GM18868 (cell line): ENCODE measurements around the gene CAMK1D.

Experiments
- ATAC-seq: cut with Tn5 transposase; IDR thresholded peaks from one replicate; pipeline ENCODE4 v1.9.1; 2021; ENCODE audit warnings: mild to moderate bottlenecking, moderate library complexity; ENCODE audit not compliant: unreplicated experiment

Gene CAMK1D

DNA sequence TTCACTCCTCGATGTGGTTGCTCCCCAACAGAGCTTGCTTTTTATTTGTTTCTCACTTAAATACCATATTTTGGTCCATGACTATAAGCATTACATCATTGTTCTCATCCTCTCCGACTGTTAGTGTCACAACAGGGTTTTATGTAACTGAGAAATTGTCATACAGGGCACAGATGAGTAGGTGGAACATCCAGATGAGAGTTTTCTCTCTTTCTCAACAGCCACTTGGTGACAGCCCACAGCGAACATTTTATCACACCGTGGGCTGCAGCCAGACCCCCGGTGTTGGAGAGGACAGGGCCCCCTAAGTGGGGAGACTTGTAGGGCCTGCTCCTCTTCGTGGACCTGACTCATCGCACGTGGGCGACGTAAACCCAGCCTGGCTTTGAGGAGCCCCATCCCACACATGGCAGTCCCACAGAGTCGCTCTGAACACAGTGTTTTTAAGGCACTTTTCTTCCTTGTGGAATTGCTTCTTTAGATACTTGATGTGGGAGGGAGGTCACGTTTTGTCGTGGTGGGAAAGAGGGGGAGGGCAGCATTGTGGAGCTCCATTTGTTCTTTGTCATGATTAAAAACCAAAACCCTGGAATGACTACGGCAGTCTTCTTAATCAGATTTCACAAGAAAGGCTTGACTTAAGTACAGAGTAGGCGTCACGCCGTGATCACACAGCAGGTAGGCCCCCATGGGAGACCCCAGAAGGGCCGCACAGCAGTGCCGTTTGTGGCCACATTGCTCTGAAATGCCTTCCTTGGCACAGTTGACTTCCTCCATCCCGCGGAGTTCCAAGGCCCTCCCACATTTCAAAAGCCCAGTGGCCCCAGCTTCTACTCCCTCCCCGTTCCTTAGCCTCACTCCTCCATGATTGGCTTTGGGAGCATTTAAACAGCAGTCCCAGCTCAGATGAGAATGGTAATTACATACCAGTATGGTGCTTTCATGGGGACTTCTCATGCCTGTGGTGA lies 431.6 kb downstream of the CAMK1D start:
- no peak for ATAC-seq

DNA sequence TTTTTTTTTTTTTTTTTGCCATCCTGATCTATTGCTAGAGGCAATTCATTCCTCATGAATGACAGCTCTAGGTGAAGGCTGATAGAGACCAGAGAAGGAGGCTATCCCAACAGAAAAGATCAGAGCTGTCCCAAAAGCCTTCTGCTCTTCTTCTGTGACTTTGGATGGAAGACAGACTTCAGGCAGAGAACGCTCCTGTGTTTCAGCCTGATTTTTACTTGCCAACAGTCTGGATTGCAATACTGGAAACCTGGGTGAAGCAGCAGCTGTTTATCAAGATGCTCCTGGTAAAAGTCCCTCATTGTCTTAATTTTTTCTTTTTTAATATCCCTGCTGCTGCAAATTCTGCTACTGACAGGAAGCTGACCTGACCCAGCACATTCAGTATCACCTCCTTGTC lies 432.6 kb downstream of the CAMK1D start:
- no peak for ATAC-seq

DNA sequence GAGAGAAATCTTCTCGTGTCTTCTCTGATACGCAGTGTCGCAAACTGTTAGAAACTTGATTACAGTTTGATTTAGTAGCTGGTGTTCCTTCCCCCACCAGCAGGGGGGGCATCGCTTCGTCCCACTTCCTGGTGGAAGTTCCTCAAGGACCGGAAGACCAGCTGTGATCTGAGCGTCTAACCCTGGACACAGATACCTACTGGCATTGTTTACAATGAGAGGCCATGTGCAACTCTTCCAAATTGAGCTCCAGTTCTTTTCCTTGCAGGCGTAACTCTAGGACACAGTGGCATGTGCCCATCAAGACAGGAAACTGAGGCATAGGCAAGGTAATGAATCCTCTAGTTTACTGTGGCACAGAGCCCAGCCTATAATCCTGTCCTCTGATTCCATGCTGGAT lies 433.2 kb downstream of the CAMK1D start:
- ATAC-seq: no peak

DNA sequence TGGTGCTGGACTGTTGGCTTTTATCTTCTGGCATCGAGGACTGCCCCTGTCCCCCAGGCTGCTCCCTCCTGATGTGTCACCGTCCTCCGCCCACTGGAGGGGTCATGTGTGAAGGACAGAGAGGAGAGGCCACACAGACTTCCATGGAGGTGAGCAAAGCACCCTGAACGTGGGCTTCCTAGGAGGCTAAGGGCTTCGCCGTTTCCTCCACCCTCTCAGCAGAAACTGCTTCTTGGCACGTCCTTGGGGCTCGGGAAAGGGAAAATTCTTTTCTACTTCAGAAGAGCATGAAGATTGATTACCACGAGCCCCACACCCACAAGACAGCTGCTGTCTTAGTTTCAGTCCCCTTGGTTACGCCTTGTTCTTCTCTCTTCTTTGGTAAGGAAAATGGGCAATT lies 433.9 kb downstream of the CAMK1D start:
- ATAC-seq: no peak

DNA sequence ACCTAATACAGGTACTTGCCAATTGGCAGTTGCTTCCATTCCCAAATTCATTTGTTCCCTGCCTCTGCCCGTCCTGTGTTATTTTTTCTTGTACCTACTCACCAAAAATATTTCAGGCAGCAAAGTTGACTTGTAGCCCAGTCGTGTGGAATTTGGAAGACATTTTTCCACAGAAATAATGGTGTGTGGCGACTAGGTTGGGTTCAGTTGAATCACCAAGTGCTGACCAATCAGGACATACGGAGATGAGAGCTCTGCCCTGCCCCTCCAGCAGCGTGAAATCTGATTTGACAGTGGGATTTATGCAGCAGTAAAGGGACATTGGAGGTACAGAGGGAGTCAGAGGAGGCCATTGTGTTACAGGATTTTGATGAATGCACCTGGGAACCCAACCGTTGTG lies 435.3 kb downstream of the CAMK1D start:
- no peak for ATAC-seq

DNA sequence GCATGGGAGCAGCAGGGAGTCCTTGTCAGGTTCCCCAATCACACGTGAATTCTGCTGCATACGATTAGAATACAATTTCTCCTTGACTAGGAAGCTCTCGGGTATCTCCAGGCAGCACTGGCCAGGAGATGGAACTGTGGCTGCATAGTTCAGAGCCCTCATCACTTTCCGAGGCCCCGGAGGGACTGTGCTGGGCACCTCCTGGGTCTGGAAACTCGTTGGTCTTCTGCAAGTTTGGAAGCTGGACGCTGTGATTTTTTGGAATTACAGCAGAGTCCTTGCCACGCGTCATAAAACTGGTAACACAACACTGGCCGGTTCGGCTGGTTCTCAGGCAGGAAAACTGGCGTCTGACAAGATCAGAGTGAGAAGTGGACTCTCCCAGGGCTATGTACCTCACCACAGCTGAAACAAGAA lies 436.1 kb downstream of the CAMK1D start:
- no peak for ATAC-seq

DNA sequence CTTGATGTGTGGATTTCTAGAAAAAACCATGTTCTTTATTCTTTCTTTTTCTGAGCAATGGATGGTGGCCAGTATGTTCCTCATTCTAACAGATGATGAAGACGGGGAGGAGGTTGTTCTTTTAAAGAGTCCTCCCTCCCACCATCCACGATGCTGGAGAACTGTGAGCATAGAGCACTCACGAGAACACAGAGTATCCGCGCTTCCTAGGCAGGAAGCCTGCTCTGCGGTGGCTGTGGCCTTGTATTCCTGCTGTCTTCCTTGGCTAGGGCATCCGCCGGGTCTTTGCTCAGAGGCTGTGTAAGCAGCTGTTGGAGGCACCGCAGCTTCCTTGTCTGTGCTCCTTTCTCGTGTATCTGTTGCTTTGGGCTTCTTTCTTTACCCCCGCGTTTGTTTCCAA lies 437.9 kb downstream of the CAMK1D start:
- no peak for ATAC-seq

DNA sequence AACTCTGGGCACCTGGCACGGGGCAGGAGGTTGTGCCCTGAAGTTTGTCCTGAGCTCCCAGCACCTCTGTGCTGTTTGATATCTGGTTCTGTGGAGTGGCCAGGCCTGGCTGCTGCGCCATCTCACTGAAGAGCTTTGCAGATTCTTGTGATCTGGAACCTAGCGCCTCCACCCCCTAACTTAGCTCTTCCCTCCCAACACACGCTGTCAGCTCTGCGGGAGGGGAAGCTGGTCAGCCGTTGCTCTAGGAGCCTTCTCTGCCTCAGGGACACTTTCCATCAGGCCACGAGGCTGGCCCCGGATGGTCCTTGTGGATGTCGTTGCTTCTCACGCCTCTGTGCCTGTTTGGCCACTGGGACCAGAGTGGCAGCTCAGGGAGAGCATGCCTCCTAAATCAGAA lies 438.9 kb downstream of the CAMK1D start:
- ATAC-seq: no peak

DNA sequence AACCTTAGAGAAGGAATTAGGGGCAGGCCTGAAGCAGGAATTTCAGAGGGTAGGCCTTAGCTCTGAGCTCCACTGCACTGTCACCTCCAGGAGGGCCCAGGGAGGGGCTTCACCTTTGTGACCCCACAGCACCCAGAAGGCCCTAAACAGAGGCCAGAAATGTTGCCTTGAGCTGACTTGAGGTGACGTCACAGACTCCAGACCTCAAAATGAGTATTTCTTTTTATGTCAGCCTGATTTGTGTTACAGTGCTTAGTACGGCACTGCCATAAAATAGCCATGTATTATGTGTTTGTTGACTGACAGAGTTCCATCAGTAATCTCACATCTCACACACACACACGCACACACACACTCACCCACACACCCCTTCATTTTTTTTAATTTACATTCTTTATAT lies 440.9 kb downstream of the CAMK1D start:
- ATAC-seq: no peak

DNA sequence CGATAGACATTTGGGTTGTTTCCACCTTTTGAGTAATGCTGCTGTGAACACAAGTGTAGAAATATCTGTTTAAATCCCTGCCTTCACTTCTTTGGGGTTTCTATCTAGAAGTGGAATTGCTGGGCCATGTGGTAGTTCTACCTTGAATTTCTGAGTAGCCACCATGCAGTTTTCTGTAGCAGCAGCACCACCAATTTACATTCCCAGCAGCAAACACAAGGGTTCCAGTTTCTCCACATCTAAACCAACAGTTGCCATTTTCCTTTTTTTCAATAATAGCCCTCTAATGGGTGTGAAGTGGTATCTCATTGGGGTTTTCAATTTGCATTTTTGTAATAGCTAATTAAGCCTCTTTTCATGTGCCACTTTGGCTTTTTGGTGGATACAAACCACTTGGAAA lies 442.4 kb downstream of the CAMK1D start:
- ATAC-seq: no peak

DNA sequence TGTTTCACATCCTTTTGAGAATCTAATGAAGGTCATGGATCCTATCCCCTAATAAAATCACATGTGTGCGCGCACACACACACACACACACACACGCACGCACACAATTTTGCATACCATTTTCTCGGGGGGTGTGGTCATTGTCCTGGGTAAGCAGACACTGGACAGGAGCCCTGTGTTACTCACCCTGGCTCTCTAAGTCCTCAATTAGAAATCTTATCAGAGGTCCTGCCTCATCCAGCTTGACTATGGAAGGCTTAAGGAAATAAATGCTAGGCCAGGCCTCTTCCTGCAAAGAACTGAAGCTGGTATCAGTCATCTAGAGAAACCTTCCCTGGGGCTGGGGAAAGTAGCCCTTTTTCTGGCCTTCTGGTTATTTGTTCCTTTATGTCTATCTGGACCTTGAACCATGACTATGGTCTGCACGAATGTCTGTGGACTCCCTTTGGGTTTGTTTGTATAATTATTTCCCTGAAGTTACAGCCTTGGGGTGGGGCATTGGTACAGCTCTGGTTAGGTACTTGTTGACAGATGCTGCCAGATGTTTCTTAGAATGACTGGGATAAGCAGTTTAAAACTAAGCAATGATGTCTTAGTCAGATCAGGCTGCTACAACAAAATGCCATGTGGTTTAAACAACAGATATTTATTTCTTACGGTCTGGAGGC lies 443.7 kb downstream of the CAMK1D start:
- ATAC-seq: no peak

DNA sequence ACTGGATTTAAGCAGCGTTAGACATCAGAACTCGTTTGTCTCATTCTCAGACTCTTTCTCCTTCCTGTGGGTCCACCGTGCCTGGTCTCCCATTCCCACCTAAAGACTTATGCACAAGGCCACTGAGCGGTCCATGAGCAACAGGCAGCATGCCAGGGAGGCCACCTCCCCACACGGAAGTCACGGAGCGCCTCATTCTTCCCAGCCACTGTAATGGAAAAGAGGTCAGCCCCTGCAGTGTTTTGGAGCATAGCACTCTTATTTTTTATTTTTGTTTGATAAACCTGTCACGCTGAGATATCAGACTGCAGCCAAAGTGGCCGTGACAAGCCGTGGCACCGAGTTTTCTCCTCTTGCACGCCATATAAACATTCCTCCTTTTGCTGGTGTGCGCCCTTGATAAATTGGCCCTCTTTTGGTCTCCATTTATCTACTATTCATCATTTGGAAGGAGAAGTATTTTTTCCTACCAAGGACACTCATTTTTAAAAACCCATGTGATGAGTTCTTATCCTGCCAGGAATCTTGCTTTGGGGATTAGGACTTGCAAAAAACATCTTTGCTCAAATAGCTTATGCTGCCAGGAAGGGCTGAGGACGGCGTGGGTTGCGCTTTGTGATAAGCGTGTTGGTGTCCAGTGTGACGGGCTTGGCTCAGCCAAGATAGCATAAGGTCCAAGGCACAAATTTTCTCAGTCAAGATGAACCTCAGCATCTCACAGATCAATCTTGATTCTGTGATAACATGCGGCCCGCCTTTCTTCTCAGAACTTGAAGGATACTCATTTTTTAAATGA lies 446.2 kb downstream of the CAMK1D start:
- ATAC-seq: no peak

DNA sequence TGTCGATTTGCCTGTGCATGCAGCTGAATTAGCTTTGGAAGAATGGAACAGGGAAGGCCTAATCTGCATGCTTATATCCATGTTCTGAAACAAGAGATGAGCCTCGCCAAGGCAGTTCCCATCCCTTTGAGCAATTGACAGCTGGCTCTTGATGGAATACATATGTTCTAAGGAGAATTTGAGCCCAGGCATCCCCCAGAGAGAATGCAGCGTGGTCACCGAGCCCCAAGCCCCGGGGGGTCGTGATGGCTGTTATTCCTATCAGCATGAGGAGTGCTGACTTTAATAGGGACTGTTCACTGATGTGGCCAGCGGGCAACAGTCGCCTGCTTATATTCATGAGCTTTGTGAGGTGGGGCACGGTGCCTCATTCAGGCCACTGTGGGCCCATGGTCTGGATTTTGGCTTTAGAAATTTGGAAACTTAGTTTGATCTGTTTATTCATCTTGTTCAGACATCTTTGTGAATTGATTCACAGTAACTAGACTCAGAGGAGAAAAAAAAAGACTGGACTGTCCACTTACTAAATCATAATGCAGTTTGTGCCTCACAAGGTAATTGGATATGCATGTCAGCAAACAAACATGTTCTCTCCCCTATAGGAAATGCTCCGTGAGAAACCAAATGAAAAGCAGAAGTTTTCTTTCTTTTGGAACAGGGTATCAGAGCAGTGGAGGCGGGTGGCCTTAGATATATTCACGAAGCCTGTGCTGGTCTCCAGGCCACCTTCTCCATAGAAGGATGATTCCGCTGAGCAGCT lies 447.2 kb downstream of the CAMK1D start:
- no peak for ATAC-seq

DNA sequence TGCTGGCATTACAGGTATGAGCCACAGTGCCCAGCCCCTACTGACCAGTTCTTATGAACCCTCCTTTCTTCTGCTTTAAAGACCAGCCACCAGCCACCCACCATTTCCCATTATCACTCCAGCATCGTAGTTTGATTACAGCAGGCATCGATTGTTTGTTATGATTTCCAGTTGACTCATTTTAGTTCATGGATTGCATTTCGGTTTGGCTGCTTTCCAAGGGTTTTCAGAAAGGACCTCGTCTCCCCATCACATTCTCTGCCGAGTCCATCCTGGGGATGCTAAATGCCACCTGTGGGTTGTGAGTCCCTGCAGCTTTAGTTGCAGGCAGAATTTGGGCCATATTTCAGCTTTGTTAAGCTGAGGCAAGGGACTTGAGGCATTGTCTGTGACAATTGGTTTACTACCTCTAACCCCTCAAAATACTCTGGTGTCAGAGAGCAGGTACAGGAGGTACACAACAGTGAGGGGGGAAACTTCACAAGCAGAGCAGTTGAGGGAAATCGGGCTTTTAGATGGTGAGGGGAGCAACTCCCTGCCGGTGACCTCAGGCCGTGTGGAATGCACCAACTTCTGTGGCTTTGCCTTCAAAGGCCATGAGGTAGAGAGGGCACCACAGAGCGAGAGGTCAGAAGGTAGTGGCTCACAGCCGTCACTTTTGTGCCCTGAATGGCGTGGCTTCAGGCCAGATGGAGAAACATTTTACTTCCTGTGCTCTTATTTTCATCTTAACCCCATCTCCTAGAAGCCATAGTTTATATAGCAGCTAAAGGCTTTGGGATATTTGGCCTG lies 448.3 kb downstream of the CAMK1D start:
- ATAC-seq: no peak

DNA sequence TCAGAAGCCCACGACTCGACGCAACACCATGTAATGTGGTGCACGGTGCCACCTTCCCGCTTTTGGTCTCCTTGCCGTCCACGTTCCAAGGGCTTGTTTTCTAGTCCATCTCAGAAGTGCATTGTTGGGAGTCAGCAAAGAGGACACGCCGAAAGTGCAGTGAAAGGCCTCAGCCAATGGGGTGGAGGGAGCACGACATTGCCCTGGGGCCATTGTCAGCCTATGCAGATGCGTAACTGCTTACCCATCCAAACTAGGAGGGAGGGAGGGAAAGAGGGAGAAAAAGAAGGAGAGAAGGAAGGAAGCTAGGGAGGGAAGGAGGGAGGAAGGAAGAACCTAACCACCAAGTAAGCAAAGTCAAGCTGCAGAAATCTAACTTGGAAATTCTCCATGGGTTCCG lies 449.8 kb downstream of the CAMK1D start:
- ATAC-seq: no peak

DNA sequence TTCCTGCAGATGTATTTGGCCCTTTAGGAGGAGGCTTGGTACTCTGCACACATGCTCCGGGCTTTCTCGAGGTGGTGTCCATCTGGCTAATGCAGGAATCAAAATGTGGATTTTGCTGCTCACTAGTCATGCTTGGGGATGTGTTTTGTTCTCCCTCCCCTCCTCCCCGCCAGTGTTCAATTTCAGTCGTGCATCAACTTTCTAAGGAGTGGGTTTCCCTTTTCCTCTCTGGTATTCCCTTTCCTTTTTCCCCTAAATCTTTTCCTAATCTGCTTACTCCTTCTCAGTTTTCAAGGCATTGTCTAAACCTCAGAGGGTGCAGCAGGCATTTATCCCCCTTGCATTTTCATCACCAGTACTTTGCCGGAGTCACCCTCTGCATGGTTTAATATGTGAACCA lies 450.4 kb downstream of the CAMK1D start:
- ATAC-seq: no peak

DNA sequence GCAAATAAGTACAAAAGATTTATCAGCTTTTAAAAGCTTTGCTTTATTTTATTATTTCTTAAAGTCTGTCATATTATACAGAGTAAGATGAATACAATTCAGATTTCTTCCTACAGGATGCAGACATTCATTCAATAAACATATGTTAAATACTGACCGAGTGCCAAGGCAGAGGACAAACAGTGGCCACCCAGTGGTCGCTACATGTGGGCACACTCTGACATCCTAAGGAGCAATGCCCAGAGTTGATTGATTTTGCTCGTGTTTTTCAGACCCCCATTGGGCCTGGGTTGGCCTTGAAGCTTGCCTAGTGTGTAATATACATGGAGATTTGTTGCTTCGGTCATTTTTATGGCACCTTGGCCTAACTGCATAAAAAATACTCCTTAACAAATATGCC lies 451.0 kb downstream of the CAMK1D start:
- ATAC-seq: no peak

DNA sequence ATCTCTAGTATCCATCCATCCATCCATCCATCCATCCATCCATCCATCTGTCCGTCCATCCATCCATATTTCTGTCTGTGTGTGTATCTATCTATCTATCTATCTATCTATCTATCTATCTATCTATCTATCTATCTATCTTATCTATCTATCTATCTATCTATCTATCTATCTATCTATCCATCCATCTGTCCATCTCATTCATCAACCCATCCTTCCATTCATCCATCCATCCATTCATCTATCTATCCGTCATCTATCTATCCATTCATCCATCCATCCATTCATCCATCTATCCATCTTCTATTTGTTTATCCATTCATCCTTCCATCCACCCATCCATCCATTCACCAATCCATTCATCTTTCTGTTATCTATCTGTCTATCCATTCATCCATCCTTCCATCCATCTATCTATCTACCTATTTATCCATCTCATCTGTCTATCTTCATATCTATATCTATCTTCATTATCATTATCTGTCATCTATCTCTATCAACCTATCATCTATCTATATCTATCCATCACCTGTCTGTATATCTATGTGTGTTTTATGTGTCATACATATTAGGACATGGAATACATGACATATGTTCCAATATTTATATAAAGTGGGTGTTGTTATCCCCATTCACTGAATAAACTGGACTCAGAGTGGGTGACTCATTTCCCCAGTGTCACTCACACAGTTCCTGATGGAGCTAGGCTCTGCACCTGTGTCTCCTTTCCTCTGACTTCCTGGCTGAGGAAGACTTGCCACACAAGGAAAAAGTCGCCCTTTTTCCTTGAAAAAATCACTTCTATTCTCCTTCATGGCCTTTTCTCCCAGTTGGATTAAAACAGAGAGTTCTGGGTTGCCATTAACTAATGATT lies 452.1 kb downstream of the CAMK1D start:
- ATAC-seq: no peak

DNA sequence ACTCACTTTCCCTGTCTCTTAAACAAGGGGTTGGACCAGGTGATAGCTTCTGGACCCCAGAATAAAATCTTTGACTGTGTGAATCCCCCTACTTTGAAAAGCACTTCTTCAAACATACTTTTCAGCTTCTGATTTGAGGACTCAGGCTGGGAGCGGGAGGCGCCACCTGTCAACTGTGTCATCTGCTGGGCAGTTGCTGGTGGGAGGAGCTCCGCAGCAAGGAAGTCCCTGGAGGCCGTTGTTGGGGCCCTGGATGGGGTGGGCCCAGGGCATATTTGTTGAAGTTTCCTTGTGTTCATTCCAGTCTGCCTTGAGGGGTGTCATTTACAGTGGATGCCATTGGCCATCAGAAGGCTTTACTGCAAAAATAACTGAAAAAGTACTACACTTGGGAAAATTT lies 454.4 kb downstream of the CAMK1D start:
- ATAC-seq: no peak
